Loucy (cell line): ENCODE data around the gene SLC39A2.

ENCODE experiments used
- EZH2phosphoT487 ChIP-seq: fragments of 200-600 bp; IDR thresholded peaks from 2 replicates; pipeline ENCODE4 v1.6.1; 2018; ENCODE audit warnings: antibody characterized with exemption, mild to moderate bottlenecking, moderate library complexity, borderline replicate concordance
- TF ChIP-seq, protein P1 (sequence below): fragments of 200-600 bp; sonication (generic); conservative IDR thresholded peaks from 2 replicates; pipeline ENCODE4 v1.5.1; 2014; ENCODE audit warnings: mild to moderate bottlenecking, antibody characterized with exemption, low read length

DNA sequence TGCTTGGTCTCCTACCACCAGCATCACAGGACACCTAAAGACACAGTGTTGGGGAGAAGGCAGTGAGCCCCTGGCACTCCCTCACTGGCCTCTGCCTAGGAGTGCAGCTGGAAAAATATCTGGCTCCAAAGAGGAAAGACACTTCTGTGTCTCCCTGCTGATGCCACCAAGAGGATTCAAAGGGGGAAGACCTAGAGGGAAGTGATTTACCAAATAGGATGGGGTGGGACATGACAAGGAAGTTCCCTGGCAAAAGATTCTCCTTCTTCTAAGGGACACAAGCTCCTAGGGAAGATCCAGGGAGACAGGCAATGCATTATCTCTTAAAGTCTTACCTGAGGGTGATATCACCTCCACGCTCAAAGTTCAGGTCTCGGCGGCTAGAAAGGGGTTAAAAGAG is 19.7 kb downstream of the SLC39A2 start:
- TF ChIP-seq, protein P1, sequence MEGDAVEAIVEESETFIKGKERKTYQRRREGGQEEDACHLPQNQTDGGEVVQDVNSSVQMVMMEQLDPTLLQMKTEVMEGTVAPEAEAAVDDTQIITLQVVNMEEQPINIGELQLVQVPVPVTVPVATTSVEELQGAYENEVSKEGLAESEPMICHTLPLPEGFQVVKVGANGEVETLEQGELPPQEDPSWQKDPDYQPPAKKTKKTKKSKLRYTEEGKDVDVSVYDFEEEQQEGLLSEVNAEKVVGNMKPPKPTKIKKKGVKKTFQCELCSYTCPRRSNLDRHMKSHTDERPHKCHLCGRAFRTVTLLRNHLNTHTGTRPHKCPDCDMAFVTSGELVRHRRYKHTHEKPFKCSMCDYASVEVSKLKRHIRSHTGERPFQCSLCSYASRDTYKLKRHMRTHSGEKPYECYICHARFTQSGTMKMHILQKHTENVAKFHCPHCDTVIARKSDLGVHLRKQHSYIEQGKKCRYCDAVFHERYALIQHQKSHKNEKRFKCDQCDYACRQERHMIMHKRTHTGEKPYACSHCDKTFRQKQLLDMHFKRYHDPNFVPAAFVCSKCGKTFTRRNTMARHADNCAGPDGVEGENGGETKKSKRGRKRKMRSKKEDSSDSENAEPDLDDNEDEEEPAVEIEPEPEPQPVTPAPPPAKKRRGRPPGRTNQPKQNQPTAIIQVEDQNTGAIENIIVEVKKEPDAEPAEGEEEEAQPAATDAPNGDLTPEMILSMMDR = no peak
- no peak for TF ChIP-seq EZH2phosphoT487
